Measurements from ENCODE around the gene PNPLA5. TPM values are rescaled to one million over a fixed set of nuclear protein-coding genes. Genes with fewer than 3 reads are reported as not detected.

Gene PNPLA5
- total and polyA plus RNA-seq, 9 of the 15 experiments (the other 6 are each of a cell fraction or from before 2014, with no cell fraction given), result not detected

GRCh38 chr22:43928468-43928867, 36.7 kb upstream of the PNPLA5 start:
- DNase-seq (ENCODE audit: extremely low read depth in 1 of 4, low spot score in 3 of 4), result no peak
- Histone ChIP-seq H3K9ac (ENCODE audit: insufficient read depth in 1 of 2, low read depth in 2 of 2, low read length in 2 of 2) (no peak overlapping the region; a peak in 1 of 4 replicates), H3K36me3 (ENCODE audit: control insufficient read depth, insufficient read depth, low read length) (no peaks in the 10 kb centered on the region), H3K27me3 (ENCODE audit: control insufficient read depth in 2 of 2, insufficient read depth in 2 of 2, low read length in 2 of 2) (peaks cover 18 to 31% of the 10 kb centered on the region in 2 experiments; a peak in 4 of 5 replicates), H3K4me1 (replicated peaks in 1 of 2; ENCODE audit: control insufficient read depth in 2 of 2, insufficient read depth in 2 of 2, low read length in 2 of 2) (peaks cover 0 to 9% of the 10 kb centered on the region in 2 experiments; a peak in 2 of 5 replicates), H3K4me2 (ENCODE audit: insufficient read depth, low read length) (no peak overlapping the region), H3K27ac (ENCODE audit: extremely low read depth, low read depth, low read length) (no peak overlapping the region), H3K4me3 (no peak overlapping the region), H4K20me1 (replicated peaks; ENCODE audit: control insufficient read depth, insufficient read depth, low read length) (no peaks in the 10 kb centered on the region), H3K9me1 (ENCODE audit: control insufficient read depth, insufficient read depth, low read length) (no peaks in the 10 kb centered on the region), H3K79me2 (ENCODE audit: control insufficient read depth, insufficient read depth, low read length) (no peaks in the 10 kb centered on the region), H3K9me3 (replicated peaks; ENCODE audit: control insufficient read depth, insufficient read depth, low read depth, low read length) (no peaks in the 10 kb centered on the region), H2AFZ (ENCODE audit: low read depth, low read length) (no peak overlapping the region)
- in situ Hi-C loops (cut with MboI), result no loop called here
- no TSS peak for BruUV-seq (replicated peaks)
- TF ChIP-seq PRDM10 (IDR thresholded peaks at IDR 0.05; ENCODE audit: partially characterized antibody) (peak; percentile 51), MAZ (CRISPR knock-in tag; conservative IDR thresholded peaks at IDR 0.05 in 1 of 2, IDR thresholded peaks at IDR 0.05 in 1 of 2) (no peak), GTF2E2 (tag; IDR thresholded peaks at IDR 0.05) (no peak), CEBPG (CRISPR knock-in tag; IDR thresholded peaks at IDR 0.05) (no peak), CEBPG (tag; conservative IDR thresholded peaks at IDR 0.05 in 1 of 2, IDR thresholded peaks at IDR 0.05 in 1 of 2) (0 out of 4 replicates have a peak, but pooled peaks of 1 of the 2 experiments have one; percentile 31), ZNF253 (CRISPR knock-in tag; conservative IDR thresholded peaks at IDR 0.05) (no peak), CEBPB (tag; IDR thresholded peaks at IDR 0.05) (peak; percentile 80), ZNF224 (CRISPR knock-in tag; IDR thresholded peaks at IDR 0.05) (no peak), ZBTB7A (IDR thresholded peaks at IDR 0.05; ENCODE audit: borderline replicate concordance, control insufficient read depth, low read depth, low read length) (no peak)
- 0% methylated on average over 4 of the region's 5 CpGs for WGBS (ENCODE audit: insufficient coverage, low coverage, missing lambda C conversion rate)
- intact Hi-C loops (cut with micrococcal nuclease), result no loop called here
- POLR2A ChIA-PET, result no interaction called here
- FAIRE-seq, result no peak
- CTCF ChIA-PET (ENCODE audit: low intra/inter-chr PET ratio), result no interaction called here
- no peak for ATAC-seq
